HCT116 (cell line): ENCODE data around the gene DQX1.
A peak's percentile ranks its signal among the peaks of the same experiment; 100 is the strongest.

Experiments used
- EZH2 ChIP-seq: fragments of 200-600 bp; sonication (generic); IDR thresholded peaks from 2 replicates; pipeline ENCODE4 v1.6.1; 2017; ENCODE audit warnings: antibody characterized with exemption, mixed run types
- TF ChIP-seq, protein P1 (sequence below), 3 experiments: fragments of 200-600 bp in 1 of 3; sonication (generic) in 1 of 3; IDR thresholded peaks in 2 of 3; conservative IDR thresholded peaks in 1 of 3; 2 replicates each; pipeline ENCODE4 v1.5.1; 2012 to 2017; ENCODE audit warnings: low read depth in 2 of 3, low read length in 2 of 3, antibody characterized with exemption in 1 of 3, borderline replicate concordance in 1 of 3, control low read depth in 1 of 3, mild to moderate bottlenecking in 1 of 3, mixed read lengths in 1 of 3, mixed run types in 1 of 3, moderate library complexity in 1 of 3; ENCODE audit not compliant: insufficient read depth in 1 of 3

- TF ChIP-seq, protein P1, sequence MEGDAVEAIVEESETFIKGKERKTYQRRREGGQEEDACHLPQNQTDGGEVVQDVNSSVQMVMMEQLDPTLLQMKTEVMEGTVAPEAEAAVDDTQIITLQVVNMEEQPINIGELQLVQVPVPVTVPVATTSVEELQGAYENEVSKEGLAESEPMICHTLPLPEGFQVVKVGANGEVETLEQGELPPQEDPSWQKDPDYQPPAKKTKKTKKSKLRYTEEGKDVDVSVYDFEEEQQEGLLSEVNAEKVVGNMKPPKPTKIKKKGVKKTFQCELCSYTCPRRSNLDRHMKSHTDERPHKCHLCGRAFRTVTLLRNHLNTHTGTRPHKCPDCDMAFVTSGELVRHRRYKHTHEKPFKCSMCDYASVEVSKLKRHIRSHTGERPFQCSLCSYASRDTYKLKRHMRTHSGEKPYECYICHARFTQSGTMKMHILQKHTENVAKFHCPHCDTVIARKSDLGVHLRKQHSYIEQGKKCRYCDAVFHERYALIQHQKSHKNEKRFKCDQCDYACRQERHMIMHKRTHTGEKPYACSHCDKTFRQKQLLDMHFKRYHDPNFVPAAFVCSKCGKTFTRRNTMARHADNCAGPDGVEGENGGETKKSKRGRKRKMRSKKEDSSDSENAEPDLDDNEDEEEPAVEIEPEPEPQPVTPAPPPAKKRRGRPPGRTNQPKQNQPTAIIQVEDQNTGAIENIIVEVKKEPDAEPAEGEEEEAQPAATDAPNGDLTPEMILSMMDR (IDR thresholded peaks at IDR 0.05 in 2 of 3, conservative IDR thresholded peaks at IDR 0.05 in 1 of 3; ENCODE audit: borderline replicate concordance in 1 of 3, insufficient read depth in 1 of 3, low read depth in 2 of 3, low read length in 2 of 3), result peak in 2 of 3 experiments; percentile 17 to 44; a peak in 2 of 6 replicates
- TF ChIP-seq EZH2, result no peak
Observed at GRCh38 chr2:74502720-74503505, 23.1 kb downstream of the DQX1 start.
